ENCODE data around the gene AOPEP. TPM values are rescaled to one million over a fixed set of nuclear protein-coding genes. Genes with fewer than 3 reads are reported as not detected.

Gene AOPEP
- total RNA-seq, 4 donors from 2014 or later, result 149 to 306 (median 193) TPM

GRCh38 chr9:94868464-94868863 is 142.0 kb downstream of the AOPEP start:
- TF ChIP-seq CTCF (IDR thresholded peaks at IDR 0.05), result no peak
- no peak for TF ChIP-seq POLR2A (IDR thresholded peaks at IDR 0.05)
- H3K27me3 ChIP-seq, result no peaks in the 10 kb centered on the region
- 98% methylated on average over 2 of the region's 2 CpGs for WGBS
- no peaks in the 10 kb centered on the region for H3K9me3 ChIP-seq
- H3K27ac ChIP-seq, result peak overlapping the region; percentile 79
- H3K4me1 ChIP-seq, result peaks cover 91% of the 10 kb centered on the region
- no peak overlapping the region for H3K4me3 ChIP-seq
- DNase-seq (ENCODE audit: low spot score in 2 of 2), result no peak
- no peaks in the 10 kb centered on the region for H3K36me3 ChIP-seq

- Histone ChIP-seq H3K9me3 (no peaks in the 10 kb centered on the region), H3K36me3 (no peaks in the 10 kb centered on the region), H3K4me3 (no peak overlapping the region), H3K27me3 (no peaks in the 10 kb centered on the region), H3K4me1 (peaks cover 91% of the 10 kb centered on the region), H3K27ac (peak overlapping the region; percentile 45)
- WGBS, result 39% methylated on average over 4 of the region's 4 CpGs
- DNase-seq (ENCODE audit: low spot score in 2 of 2), result no peak
- no peak for TF ChIP-seq POLR2A (IDR thresholded peaks at IDR 0.05)
- TF ChIP-seq EP300 (IDR thresholded peaks at IDR 0.05), result no peak
- TF ChIP-seq CTCF (IDR thresholded peaks at IDR 0.05), result no peak
- no peak for TF ChIP-seq POLR2AphosphoS5 (IDR thresholded peaks at IDR 0.05)
These were observed 142.9 kb downstream of the AOPEP start for GRCh38 chr9:94869415-94869843.

- Histone ChIP-seq H3K27ac (peak overlapping the region; percentile 77), H3K4me3 (no peak overlapping the region), H3K9me3 (no peaks in the 10 kb centered on the region), H3K27me3 (no peaks in the 10 kb centered on the region), H3K4me1 (peaks cover 87% of the 10 kb centered on the region), H3K36me3 (no peaks in the 10 kb centered on the region)
- no peak for DNase-seq (ENCODE audit: low spot score in 2 of 2)
- 57% methylated on average over 3 of the region's 3 CpGs for WGBS
- TF ChIP-seq CTCF (IDR thresholded peaks at IDR 0.05) (no peak), POLR2AphosphoS5 (IDR thresholded peaks at IDR 0.05) (no peak), EP300 (IDR thresholded peaks at IDR 0.05) (no peak), POLR2A (IDR thresholded peaks at IDR 0.05) (no peak)
These were observed 143.9 kb downstream of the AOPEP start for GRCh38 chr9:94870465-94870792.

- Histone ChIP-seq H3K9me3 (no peaks in the 10 kb centered on the region), H3K36me3 (no peaks in the 10 kb centered on the region), H3K27me3 (no peaks in the 10 kb centered on the region), H3K4me1 (peaks cover 84% of the 10 kb centered on the region), H3K4me3 (no peak overlapping the region), H3K27ac (peak overlapping the region; percentile 77)
- DNase-seq (ENCODE audit: low spot score in 2 of 2), result no peak
- TF ChIP-seq POLR2A (IDR thresholded peaks at IDR 0.05) (no peak), POLR2AphosphoS5 (IDR thresholded peaks at IDR 0.05) (no peak), EP300 (IDR thresholded peaks at IDR 0.05) (no peak), CTCF (IDR thresholded peaks at IDR 0.05) (no peak)
- 58% methylated on average over 8 of the region's 8 CpGs for WGBS
These were observed 144.5 kb downstream of the AOPEP start for GRCh38 chr9:94870793-94871558.

- H3K4me3 ChIP-seq, result no peak overlapping the region
- no peaks in the 10 kb centered on the region for H3K9me3 ChIP-seq
- no peaks in the 10 kb centered on the region for H3K36me3 ChIP-seq
- peaks cover 72% of the 10 kb centered on the region for H3K4me1 ChIP-seq
- DNase-seq (ENCODE audit: low spot score in 2 of 2), result no peak
- 86% methylated on average over 13 of the region's 13 CpGs for WGBS
- TF ChIP-seq POLR2A (IDR thresholded peaks at IDR 0.05) (no peak), EP300 (IDR thresholded peaks at IDR 0.05) (no peak), POLR2AphosphoS5 (IDR thresholded peaks at IDR 0.05) (no peak), CTCF (IDR thresholded peaks at IDR 0.05) (no peak)
- peak overlapping the region; percentile 77 for H3K27ac ChIP-seq
- no peaks in the 10 kb centered on the region for H3K27me3 ChIP-seq
These were observed 145.8 kb downstream of the AOPEP start for GRCh38 chr9:94872083-94872833.

All from suprapubic skin (tissue), 4 donors.